DOHH2 (cell line): ENCODE measurements around the gene ITGA1.

Experiments
- H3F3A ChIP-seq: fragments of 200-600 bp; sonication (generic), shearing (Covaris generic); 2 replicates; pipeline ENCODE4 v1.6.0; 2016; ENCODE audit warnings: antibody characterized with exemption, mild to moderate bottlenecking; ENCODE audit not compliant: control insufficient read depth, insufficient read depth
- H3K27ac ChIP-seq: fragments of 200-600 bp; sonication (generic); 2 replicates; pipeline ENCODE4 v1.5.1; 2014; ENCODE audit warnings: low read depth, mild to moderate bottlenecking, low read length, moderate library complexity
- H3K27me3 ChIP-seq: fragments of 200-600 bp; sonication (generic); 2 replicates; pipeline ENCODE4 v1.6.1; 2014; ENCODE audit warnings: mild to moderate bottlenecking, low read length, mixed read lengths; ENCODE audit not compliant: control insufficient read depth
- H3K36me3 ChIP-seq: fragments of 200-600 bp; sonication (generic); 2 replicates; pipeline ENCODE4 v1.6.1; 2014; ENCODE audit warnings: mild to moderate bottlenecking, low read length, moderate library complexity, mixed read lengths; ENCODE audit not compliant: control insufficient read depth
- H3K4me1 ChIP-seq: fragments of 200-600 bp; sonication (generic); 2 replicates; pipeline ENCODE4 v1.6.1; 2014; ENCODE audit warnings: mild to moderate bottlenecking, low read length, mixed read lengths; ENCODE audit not compliant: control insufficient read depth
- H3K4me2 ChIP-seq: fragments of 200-600 bp; sonication (generic); 2 replicates; pipeline ENCODE4 v1.6.0; 2014; ENCODE audit warnings: mild to moderate bottlenecking, low read length, moderate library complexity
- H3K4me3 ChIP-seq: fragments of 200-600 bp; sonication (generic); 2 replicates; pipeline ENCODE4 v1.5.1; 2014; ENCODE audit warnings: mild to moderate bottlenecking, low read length, mixed read lengths
- H3K79me2 ChIP-seq: fragments of 200-600 bp; sonication (generic); 2 replicates; pipeline ENCODE4 v1.6.1; 2014; ENCODE audit warnings: mild to moderate bottlenecking, low read length, mixed read lengths; ENCODE audit not compliant: control insufficient read depth
- H3K9me2 ChIP-seq: fragments of 200-600 bp; sonication (generic); replicated peaks from 2 replicates; pipeline ENCODE4 v1.6.1; 2014; ENCODE audit warnings: mild to moderate bottlenecking, low read length, mixed read lengths; ENCODE audit not compliant: control insufficient read depth
- H3K9me3 ChIP-seq: fragments of 200-600 bp; sonication (generic); 2 replicates; pipeline ENCODE4 v1.6.1; 2014; ENCODE audit warnings: antibody characterized with exemption, low read length, mixed read lengths; ENCODE audit not compliant: control insufficient read depth, insufficient read depth
- H4K20me1 ChIP-seq: fragments of 200-600 bp; sonication (generic); 2 replicates; pipeline ENCODE4 v1.6.0; 2014; ENCODE audit warnings: low read depth, mild to moderate bottlenecking, antibody characterized with exemption, low read length, moderate library complexity; ENCODE audit not compliant: control insufficient read depth, insufficient read depth
- CTCF ChIP-seq: fragments of 200-600 bp; sonication (generic); IDR thresholded peaks from one replicate; pipeline ENCODE4 v1.5.1; 2014; ENCODE audit warnings: antibody characterized with exemption, mild to moderate bottlenecking, low read depth, low read length; ENCODE audit not compliant: poor library complexity, severe bottlenecking
- EZH2phosphoT487 ChIP-seq: fragments of 200-600 bp; sonication (generic); IDR thresholded peaks from 2 replicates; pipeline ENCODE4 v1.6.1; 2017; ENCODE audit warnings: borderline replicate concordance, mild to moderate bottlenecking, antibody characterized with exemption, low read length, moderate library complexity, mixed read lengths

ITGA1 gene

GRCh38 chr5:52894451-52894850, 106.7 kb downstream of the ITGA1 start:
- no peak overlapping the region for H3K27ac ChIP-seq
- H4K20me1 ChIP-seq: no peaks in the 10 kb centered on the region
- TF ChIP-seq EZH2phosphoT487 (no peak), CTCF (no peak)
- no peaks in the 10 kb centered on the region for H3F3A ChIP-seq
- no peaks in the 10 kb centered on the region; the same call in 1 of the 2 replicates for H3K27me3 ChIP-seq
- no peak overlapping the region for H3K4me2 ChIP-seq
- no peaks in the 10 kb centered on the region for H3K4me1 ChIP-seq
- no peak overlapping the region for H3K4me3 ChIP-seq
- no peaks in the 10 kb centered on the region for H3K79me2 ChIP-seq
- H3K36me3 ChIP-seq: no peaks in the 10 kb centered on the region
- H3K9me2 ChIP-seq: no peaks in the 10 kb centered on the region
- H3K9me3 ChIP-seq: no peaks in the 10 kb centered on the region

GRCh38 chr5:52895075-52895474, 107.4 kb downstream of the ITGA1 start:
- Histone ChIP-seq H3K4me3 (no peak overlapping the region), H3K27me3 (no peaks in the 10 kb centered on the region; the same call in 1 of the 2 replicates), H3K9me2 (no peaks in the 10 kb centered on the region), H3K4me2 (no peak overlapping the region), H3K36me3 (no peaks in the 10 kb centered on the region), H3K79me2 (no peaks in the 10 kb centered on the region), H3K4me1 (no peaks in the 10 kb centered on the region), H3K9me3 (no peaks in the 10 kb centered on the region), H3K27ac (no peak overlapping the region), H4K20me1 (no peaks in the 10 kb centered on the region), H3F3A (no peaks in the 10 kb centered on the region)
- no peak for TF ChIP-seq CTCF

GRCh38 chr5:52895572-52896413, 108.1 kb downstream of the ITGA1 start:
- no peak overlapping the region for H3K4me2 ChIP-seq
- no peaks in the 10 kb centered on the region for H4K20me1 ChIP-seq
- TF ChIP-seq EZH2phosphoT487 (no peak), CTCF (no peak)
- H3K79me2 ChIP-seq: no peaks in the 10 kb centered on the region
- no peak overlapping the region for H3K27ac ChIP-seq
- H3K9me2 ChIP-seq: no peaks in the 10 kb centered on the region
- H3K27me3 ChIP-seq: no peaks in the 10 kb centered on the region; the same call in 1 of the 2 replicates
- H3K9me3 ChIP-seq: no peaks in the 10 kb centered on the region
- no peaks in the 10 kb centered on the region for H3K4me1 ChIP-seq
- H3K4me3 ChIP-seq: no peak overlapping the region
- H3K36me3 ChIP-seq: no peaks in the 10 kb centered on the region
- no peaks in the 10 kb centered on the region for H3F3A ChIP-seq
